GM12864 (cell line): Measurements from ENCODE around the gene PABPC1L.

Experiments used
- DNase-seq: peaks from one replicate; pipeline ENCODE4 v3.0.0-alpha.2; 2011; ENCODE audit warnings: low read depth
- H3K4me3 ChIP-seq: 2 replicates; pipeline ENCODE4 v1.5.1; 2011; ENCODE audit warnings: mild to moderate bottlenecking, low read depth, low read length, control low read depth
- CTCF ChIP-seq: IDR thresholded peaks from 2 replicates; pipeline ENCODE4 v1.5.1; 2011; ENCODE audit warnings: low read depth, mild to moderate bottlenecking, moderate library complexity, low read length, control low read depth, inconsistent platforms; ENCODE audit errors: missing control alignments

PABPC1L gene

DNA sequence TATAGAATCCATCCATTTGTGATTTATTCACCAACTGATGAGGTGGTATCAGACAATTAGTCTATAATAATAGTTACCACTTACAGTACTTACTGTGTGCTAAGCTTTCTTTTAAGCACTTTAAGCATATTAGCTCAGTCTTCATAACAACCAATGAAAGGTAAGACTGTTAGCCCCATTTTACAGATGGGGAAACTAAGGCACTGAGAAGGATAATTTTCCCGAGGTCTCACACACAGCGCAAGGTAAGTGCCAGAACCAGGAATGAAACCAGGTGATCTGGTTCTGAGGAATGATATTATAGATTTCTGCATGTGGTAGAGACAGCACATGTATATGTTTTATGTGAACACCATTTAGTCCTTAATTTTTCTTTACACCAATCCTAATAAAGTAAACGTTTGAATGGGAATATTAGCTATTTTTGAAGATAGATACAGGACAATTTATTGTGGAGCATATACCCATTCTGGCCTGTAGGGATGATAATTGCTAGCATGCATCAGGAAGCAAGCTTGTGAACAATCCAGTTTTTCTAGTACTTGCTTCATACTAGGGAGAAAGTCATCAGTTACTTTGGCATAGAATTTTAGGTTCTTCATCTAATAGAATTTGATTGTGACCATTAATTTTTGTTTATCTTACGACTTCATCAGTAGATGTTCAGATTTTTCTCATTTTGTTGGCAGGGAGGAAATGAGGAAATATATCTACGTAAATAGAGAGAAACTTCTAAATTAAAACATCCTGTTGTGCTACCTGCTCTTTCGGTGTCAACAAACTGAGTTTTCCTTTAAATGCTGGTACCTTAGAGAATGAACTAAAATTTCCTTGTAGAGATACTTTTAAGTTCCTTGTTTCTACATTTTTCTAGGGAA is 21.4 kb upstream of the PABPC1L start:
- peak overlapping the region; percentile 30; the same call in 1 of the 2 replicates for H3K4me3 ChIP-seq
- no peak for TF ChIP-seq CTCF
- DNase-seq, result no peak

GRCh38 chr20:44891826-44892225 is 18.0 kb upstream of the PABPC1L start:
- TF ChIP-seq CTCF, result no peak
- DNase-seq, result no peak
- no peak overlapping the region for H3K4me3 ChIP-seq

- no peak for DNase-seq
- no peak overlapping the region for H3K4me3 ChIP-seq
- no peak for TF ChIP-seq CTCF
Measured at GRCh38 chr20:44894959-44895358, 14.9 kb upstream of the PABPC1L start.

DNA sequence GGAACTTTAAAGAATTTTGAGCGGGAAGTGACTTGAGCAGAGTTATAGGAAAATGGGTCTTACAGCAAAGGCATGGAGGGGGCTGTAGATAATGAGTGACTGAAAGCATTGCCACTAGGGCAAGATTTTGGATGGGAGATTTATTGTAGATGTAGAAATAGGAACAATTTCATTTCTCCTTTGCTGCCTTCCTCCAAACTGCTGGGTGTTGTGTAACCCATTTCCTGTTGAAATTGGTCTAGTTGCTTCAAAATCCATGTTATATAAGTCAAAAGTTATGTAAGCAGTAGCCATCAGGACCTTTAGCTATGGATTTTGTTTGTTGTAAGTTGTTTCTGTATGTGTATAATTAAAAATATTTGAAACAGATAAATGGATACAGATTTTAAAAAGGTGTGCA is 13.3 kb upstream of the PABPC1L start:
- DNase-seq, result no peak
- no peak overlapping the region for H3K4me3 ChIP-seq
- TF ChIP-seq CTCF, result no peak

- no peak for DNase-seq
- H3K4me3 ChIP-seq, result no peak overlapping the region
- TF ChIP-seq CTCF, result no peak
Measured at GRCh38 chr20:44897133-44897532, 12.7 kb upstream of the PABPC1L start.

- DNase-seq, result no peak
- TF ChIP-seq CTCF, result no peak
- no peak overlapping the region for H3K4me3 ChIP-seq
Measured at GRCh38 chr20:44900231-44900854, 9.5 kb upstream of the PABPC1L start.
